Progenitor cell of endocrine pancreas (in vitro differentiated cells): Measurements from ENCODE around the gene LRRC15. TPM values are rescaled to one million over a fixed set of nuclear protein-coding genes. Genes with fewer than 3 reads are reported as not detected.

Experiments used
- DNase-seq: peaks from one replicate; pipeline ENCODE4 v3.0.0; 2021; ENCODE audit warnings: low spot score; ENCODE audit not compliant: unreplicated experiment
- H3K27ac Mint-ChIP-seq: 2 replicates; pipeline ENCODE4 v1.8.0; 2021; ENCODE audit warnings: mild to moderate bottlenecking, moderate library complexity, mixed read lengths
- H3K27me3 Mint-ChIP-seq: 2 replicates; pipeline ENCODE4 v1.8.0; 2021; ENCODE audit warnings: mixed read lengths
- H3K36me3 Mint-ChIP-seq: 2 replicates; pipeline ENCODE4 v1.8.0; 2022; ENCODE audit warnings: mixed read lengths; ENCODE audit not compliant: insufficient read depth
- H3K4me1 Mint-ChIP-seq: 2 replicates; pipeline ENCODE4 v1.8.0; 2021; ENCODE audit warnings: low read depth, mixed read lengths
- H3K4me3 Mint-ChIP-seq: 2 replicates; pipeline ENCODE4 v1.8.0; 2021; ENCODE audit warnings: low read depth, mild to moderate bottlenecking, moderate library complexity, mixed read lengths
- H3K9me3 Mint-ChIP-seq: 2 replicates; pipeline ENCODE4 v1.8.0; 2021; ENCODE audit warnings: low read depth, mixed read lengths
- total RNA-seq: library from RNA; stranded (reverse); gene quantifications from 2 replicates; pipeline ENCODE4 v1.2.1, GENCODE V29; 2021
- TF ChIP-seq, protein P1 (sequence below): fragments of 200-600 bp; sonication (generic); IDR thresholded peaks from one replicate; pipeline ENCODE4 v1.5.0; 2021; ENCODE audit warnings: antibody characterized with exemption, mild to moderate bottlenecking; ENCODE audit not compliant: unreplicated experiment

The LRRC15 gene
- total RNA-seq, 1 donor from 2014 or later: not detected

DNA sequence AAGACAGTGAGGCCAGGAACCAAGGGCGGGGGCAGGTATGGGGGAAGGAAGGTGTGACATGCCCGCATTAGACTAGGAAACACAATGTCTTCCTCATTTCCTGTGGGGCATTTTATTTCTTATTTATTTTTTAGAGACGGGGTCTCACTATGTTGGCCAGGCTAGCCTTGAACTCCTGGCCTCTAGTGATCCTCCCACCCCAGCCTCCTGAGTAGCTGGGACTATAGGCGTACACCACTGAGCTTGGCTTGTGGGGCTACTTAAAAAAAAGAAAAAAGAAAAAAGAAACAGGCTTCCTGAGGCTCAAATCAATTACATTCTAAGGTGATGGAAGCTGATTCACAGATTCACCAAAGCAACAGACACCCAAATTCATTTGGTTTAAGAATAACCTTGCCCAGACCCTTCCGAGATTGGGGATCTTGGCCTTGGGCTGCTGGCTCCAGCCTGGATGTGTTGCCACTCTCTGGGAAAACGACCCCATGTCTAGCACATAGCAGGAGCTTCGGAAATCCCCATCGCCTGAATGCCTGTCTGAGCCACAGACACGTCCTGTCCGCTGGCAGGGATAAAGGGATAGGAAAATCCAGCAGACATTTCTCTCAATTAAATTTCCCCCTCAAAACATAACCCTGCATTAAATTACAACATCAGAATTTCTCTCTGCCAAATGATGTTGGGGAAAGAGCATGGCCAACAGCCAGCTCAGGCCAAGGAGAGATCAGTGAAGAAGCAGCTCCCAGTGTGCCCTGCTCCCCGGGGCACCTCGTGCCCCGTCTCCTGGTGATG, 31.4 kb downstream of the LRRC15 start:
- H3K9me3 Mint-ChIP-seq: no peaks in the 10 kb centered on the region
- H3K4me3 Mint-ChIP-seq: no peak overlapping the region
- DNase-seq: no peak
- H3K4me1 Mint-ChIP-seq: peaks cover 22% of the 10 kb centered on the region
- H3K27me3 Mint-ChIP-seq: peaks cover 26% of the 10 kb centered on the region
- no peak overlapping the region for H3K27ac Mint-ChIP-seq
- TF ChIP-seq, protein P1, sequence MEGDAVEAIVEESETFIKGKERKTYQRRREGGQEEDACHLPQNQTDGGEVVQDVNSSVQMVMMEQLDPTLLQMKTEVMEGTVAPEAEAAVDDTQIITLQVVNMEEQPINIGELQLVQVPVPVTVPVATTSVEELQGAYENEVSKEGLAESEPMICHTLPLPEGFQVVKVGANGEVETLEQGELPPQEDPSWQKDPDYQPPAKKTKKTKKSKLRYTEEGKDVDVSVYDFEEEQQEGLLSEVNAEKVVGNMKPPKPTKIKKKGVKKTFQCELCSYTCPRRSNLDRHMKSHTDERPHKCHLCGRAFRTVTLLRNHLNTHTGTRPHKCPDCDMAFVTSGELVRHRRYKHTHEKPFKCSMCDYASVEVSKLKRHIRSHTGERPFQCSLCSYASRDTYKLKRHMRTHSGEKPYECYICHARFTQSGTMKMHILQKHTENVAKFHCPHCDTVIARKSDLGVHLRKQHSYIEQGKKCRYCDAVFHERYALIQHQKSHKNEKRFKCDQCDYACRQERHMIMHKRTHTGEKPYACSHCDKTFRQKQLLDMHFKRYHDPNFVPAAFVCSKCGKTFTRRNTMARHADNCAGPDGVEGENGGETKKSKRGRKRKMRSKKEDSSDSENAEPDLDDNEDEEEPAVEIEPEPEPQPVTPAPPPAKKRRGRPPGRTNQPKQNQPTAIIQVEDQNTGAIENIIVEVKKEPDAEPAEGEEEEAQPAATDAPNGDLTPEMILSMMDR: no peak
- no peaks in the 10 kb centered on the region for H3K36me3 Mint-ChIP-seq

DNA sequence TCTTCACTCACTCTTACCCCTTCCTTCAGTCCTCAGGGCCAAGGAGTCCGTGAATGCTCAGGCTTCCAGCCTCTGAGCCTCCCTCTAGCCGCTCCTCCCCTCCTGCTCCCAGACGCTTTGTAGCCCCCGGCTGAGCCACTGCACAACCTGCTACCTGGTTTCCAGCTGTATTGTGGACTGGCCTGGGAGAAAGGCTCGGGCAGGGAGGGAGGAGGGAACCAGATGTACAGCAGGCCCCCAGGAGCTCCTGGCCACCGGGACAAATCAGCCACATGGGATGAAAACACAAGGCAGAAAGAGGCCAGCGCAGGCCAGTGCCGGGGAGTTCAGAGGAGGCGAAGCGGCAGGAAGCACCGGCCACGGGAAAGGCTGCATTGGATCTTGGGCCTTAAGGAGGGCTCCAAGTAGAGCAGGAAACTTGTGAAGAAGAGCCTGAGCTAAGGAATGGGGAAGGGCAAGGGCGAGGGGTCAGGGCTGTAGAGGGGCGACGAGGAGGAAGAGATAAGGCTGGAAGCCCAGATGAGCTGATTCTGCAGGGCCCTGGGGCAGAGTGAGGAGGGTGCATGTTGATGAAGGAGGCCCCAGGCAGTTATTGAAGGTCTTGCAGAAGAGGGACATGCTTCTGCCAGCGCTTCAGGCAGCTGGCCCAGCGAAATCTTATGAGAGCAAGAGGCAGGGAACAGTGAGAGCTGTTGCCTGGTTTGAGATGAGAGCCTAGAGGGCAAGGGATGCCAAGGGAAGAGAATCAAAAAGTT, 32.8 kb downstream of the LRRC15 start:
- TF ChIP-seq, protein P1: no peak
- peak overlapping the region; percentile 81 for H3K27ac Mint-ChIP-seq
- peaks cover 16% of the 10 kb centered on the region for H3K27me3 Mint-ChIP-seq
- no peaks in the 10 kb centered on the region for H3K36me3 Mint-ChIP-seq
- no peak for DNase-seq
- no peak overlapping the region for H3K4me3 Mint-ChIP-seq
- H3K9me3 Mint-ChIP-seq: no peaks in the 10 kb centered on the region
- H3K4me1 Mint-ChIP-seq: peaks cover 30% of the 10 kb centered on the region

DNA sequence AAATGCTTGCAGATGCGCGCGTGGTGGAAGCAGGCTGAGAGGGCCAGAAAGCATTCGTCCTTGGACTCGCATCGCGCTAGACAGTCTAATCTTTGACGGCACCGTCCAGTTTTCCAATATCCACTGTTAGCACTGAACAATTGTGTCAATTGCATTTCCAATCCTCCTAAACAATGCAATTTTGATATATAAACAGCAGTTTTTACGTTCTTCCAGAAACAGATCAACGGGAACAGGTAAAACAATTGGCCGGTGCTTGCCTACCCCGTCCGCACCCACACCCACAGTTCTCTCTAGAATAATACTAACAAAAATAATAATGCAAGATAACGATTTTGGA, 35.6 kb downstream of the LRRC15 start:
- no peaks in the 10 kb centered on the region for H3K36me3 Mint-ChIP-seq
- H3K4me3 Mint-ChIP-seq: peak overlapping the region; percentile 9
- H3K9me3 Mint-ChIP-seq: no peaks in the 10 kb centered on the region
- no peak overlapping the region for H3K27ac Mint-ChIP-seq
- peaks cover 13% of the 10 kb centered on the region for H3K27me3 Mint-ChIP-seq
- peaks cover 22% of the 10 kb centered on the region for H3K4me1 Mint-ChIP-seq
- TF ChIP-seq, protein P1: no peak
- no peak for DNase-seq

DNA sequence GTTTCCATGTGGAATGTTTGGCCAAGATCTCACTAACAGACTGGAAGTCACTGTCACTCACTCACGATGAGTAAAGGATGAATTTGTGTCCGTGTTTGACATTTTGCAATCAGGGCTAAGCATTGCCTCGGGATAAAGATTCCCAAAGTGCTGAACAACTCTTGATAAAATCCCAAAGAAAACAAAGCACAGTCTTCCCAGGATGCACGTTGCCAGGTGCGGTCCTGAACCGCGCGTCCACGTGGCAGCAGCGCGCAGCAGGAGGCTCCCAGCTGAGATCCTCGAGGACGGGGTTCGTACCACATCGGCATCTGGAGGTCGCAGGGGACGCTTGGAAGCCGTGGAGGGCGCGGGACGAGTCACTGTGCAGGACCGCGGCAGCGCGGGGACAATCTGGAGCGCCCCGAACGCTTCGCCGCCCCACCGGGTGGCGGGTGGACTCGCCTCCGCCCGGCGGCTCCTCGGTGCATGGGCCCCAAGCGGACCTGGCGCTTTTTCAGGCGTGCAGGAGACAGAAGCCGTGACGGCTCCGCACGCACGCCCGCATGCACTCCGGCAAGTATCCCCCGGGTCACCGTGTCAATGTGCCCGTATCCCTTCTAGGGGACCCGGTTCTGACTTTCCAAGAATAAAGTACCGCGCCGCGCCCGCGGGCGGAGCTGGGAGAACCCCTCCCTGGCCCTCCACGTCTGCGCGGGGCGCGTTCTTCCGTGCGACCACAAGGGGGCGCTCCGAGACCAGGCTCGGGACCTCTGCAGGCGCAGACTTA, 36.1 kb downstream of the LRRC15 start:
- Mint-ChIP-seq H3K36me3 (no peaks in the 10 kb centered on the region), H3K27ac (no peak overlapping the region), H3K4me1 (peaks cover 22% of the 10 kb centered on the region), H3K9me3 (no peaks in the 10 kb centered on the region), H3K27me3 (peaks cover 13% of the 10 kb centered on the region), H3K4me3 (peak overlapping the region; percentile 64)
- DNase-seq: peak; percentile 94
- TF ChIP-seq, protein P1: peak; percentile 99

DNA sequence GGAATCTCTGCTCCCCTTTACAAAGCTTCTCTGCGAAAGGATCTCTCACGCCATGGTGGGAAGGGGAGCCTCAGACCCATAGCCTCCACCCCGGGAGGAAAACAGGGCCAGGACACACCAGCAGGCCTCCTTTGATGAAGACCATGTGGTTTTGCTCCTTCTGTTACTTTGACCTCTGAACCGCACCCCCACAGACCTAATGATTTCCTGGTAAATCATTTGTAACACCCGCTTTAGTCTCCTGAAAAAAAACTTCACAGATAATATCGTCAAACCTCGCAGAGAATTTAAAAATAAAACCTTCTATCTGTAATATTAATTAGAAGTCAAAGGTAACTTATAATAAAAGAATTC, 36.7 kb downstream of the LRRC15 start:
- Mint-ChIP-seq H3K9me3 (no peaks in the 10 kb centered on the region), H3K4me3 (peak overlapping the region; percentile 64), H3K4me1 (peaks cover 22% of the 10 kb centered on the region), H3K36me3 (no peaks in the 10 kb centered on the region), H3K27me3 (peaks cover 13% of the 10 kb centered on the region), H3K27ac (peak overlapping the region; percentile 42)
- TF ChIP-seq, protein P1: no peak
- DNase-seq: no peak
